T47D (cell line): Measurements from ENCODE around the gene RXRA.

ENCODE experiments used
- DNase-seq, 2 experiments: peaks; one replicate each; pipeline versions ENCODE4 v3.0.0 to v3.0.0-alpha.2; 2011 to 2012; ENCODE audit warnings: low read depth in 1 of 2, low spot score in 1 of 2
- JUND ChIP-seq: IDR thresholded peaks from 2 replicates; pipeline ENCODE4 v1.6.1; 2012; ENCODE audit warnings: low read depth
- in situ Hi-C: cut with HindIII; loops from 2 replicates; pipeline ENCODE4 v1.10.0; 2016; ENCODE audit warnings: low sequenced_read_pairs, low pct_unique_long_range_greater_than_20kb

The RXRA gene

DNA sequence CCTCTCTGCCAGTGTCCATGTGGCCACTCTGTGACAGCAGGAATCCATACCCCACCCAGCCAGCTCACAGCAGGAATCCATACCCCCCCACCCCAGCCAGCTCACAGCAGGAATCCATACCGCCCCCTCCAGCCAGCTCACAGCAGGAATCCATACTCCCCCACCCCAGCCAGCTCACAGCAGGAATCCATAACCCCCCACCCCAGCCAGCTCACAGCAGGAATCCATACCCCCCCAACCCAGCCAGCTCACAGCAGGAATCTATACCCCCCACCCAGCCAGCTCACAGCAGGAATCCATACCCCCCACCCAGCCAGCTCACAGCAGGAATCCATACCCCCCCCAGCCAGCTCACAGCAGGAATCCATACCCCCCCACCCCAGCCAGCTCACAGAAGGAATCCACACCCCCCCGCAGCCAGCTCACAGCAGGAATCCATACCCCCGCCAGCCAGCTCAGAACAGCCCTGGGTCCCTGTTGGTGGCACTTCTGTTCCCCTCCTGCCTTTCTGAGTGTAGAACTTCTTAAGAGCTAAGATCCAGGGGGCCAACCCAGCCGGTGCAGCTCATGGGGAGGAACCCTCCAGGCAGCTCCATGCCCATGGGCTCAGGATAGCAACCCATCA, 8.4 kb upstream of the RXRA start:
- DNase-seq: no peak
- in situ Hi-C loops: no loop called here
- TF ChIP-seq JUND: no peak

- no peak for TF ChIP-seq JUND
- no peak for DNase-seq
- in situ Hi-C loops: no loop called here
Observed at GRCh38 chr9:134318481-134318891, 7.8 kb upstream of the RXRA start.

- TF ChIP-seq JUND: no peak
- no peak for DNase-seq
- in situ Hi-C loops: no loop called here
Observed at GRCh38 chr9:134318941-134319305, 7.3 kb upstream of the RXRA start.

DNA sequence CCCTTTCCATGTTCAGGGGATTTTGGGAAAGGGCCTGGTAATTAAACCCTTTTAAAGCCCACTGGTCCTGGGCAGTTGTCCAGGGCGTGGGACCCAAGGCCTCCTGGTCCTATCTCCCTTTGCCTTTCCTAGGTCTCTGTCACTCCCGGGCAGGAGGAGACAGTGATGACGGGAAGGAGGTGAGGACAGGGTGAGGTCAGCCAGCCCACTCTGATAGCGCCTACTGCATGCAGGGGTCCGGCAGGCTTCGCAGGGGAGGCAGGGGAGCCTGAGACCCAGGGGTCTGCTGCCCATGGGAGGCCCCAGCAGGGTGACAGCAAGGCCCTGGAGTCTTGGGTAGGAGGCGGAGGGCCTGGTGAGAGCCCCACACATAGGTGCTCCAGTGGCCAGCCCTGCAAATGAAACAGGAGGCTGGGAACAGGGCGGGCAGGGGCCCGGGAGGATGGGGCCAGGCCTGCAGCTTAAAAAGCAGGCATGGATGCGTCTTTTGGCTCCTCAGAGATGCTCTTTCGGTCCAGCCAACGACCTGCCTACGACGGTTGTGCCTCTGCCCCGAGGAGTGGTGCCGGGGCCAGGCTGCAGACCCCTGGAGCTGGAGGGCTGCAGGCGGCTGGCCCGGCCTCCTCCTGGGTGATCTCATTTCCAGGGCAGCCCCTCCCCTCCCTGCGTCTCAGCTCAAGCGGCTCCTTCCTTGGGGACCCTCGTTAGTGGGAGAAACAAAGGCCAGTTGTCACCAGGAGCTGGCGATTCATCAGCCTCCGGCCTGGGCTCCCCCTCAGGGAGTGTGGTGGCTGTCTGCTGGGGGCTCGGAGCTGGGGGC, 6.7 kb upstream of the RXRA start:
- in situ Hi-C loops: no loop called here
- no peak for DNase-seq
- no peak for TF ChIP-seq JUND

GRCh38 chr9:134320126-134320867, 6.0 kb upstream of the RXRA start:
- no peak for DNase-seq
- in situ Hi-C loops: no loop called here
- no peak for TF ChIP-seq JUND

DNA sequence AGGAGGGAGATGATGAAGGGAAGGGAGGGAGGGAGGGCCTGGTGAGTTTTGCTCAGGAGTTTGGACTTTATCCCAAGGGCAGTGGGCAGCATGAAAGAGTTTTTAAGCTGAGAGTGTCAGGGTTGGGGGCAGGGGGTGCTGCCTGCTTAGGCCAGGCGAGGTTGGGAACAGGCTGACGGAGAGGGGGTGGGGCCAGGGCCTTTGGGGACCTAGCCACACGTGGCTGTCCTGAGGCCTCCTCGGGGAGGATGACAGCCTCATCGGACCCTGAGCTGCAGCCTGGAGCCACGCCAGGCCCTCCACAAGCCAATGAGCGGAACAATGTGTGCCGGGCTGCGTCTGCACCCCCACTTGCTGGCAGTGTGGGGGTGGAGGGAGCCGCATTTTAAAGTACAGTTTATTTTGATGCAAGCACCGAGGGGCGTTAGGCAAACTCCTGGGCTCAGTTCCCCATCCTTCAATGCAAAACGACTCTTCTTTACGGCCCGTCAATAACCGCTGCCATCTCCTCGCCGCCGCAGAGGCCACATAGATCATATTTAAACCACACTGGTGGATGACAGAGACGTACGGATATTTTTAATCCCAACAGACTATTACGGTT, 5.3 kb upstream of the RXRA start:
- in situ Hi-C loops: no loop called here
- DNase-seq: no peak
- no peak for TF ChIP-seq JUND

DNA sequence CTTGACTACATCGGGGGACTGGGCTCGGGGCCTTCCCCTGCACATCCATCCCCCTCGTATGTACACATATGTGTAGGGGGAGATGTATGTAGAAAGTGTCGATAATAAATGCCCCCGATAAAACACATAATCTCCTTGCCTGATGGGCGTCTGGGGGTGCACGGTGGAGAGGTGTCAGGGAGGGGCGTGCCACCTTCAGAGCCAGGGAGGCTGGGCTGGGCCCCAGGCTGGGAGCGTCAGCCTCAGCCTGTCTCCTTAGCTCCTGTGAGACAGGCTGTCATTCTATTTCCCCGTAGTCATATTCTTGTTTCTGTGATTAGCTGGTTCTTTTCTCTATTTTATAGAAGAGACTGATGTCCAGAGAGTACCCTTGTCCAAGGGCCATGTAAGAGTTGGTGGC, 4.7 kb upstream of the RXRA start:
- in situ Hi-C loops: no loop called here
- TF ChIP-seq JUND: no peak
- DNase-seq: no peak

- no peak for DNase-seq
- no peak for TF ChIP-seq JUND
- in situ Hi-C loops: no loop called here
Observed at GRCh38 chr9:134321946-134322741, 4.1 kb upstream of the RXRA start.

- in situ Hi-C loops: no loop called here
- no peak for TF ChIP-seq JUND
- DNase-seq: no peak
Observed at GRCh38 chr9:134322781-134323241, 3.4 kb upstream of the RXRA start.

DNA sequence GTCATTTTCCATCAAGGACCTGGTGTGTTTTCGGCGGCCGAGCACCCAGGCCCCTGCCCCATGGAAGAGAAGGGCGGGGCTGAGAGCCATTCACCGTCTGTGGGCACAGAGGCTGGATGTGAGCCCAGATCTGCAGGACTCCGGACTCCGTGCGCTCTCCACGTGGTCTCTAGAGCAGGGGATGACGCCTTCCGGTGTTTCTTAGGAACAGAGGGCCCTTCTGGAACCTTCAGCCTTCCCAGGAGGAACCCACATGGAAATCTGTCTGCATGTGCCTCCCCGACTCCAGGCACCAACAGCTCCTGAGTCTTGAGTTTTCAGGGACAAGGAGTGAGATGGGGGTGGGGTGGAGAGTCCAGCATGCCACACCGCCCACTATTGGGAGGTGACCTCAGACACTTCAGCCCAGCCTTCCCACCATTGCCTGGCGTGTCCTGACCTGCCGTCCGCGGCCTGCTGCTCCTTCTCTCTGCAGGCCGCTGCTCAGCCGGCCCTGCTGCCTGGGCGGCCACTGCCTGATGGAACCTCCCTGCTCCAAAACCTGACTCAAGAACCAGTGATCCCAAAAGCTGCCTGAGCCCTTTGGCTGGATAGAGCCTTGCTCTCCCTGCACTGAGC, 2.4 kb upstream of the RXRA start:
- in situ Hi-C loops: no loop called here
- TF ChIP-seq JUND: no peak

DNA sequence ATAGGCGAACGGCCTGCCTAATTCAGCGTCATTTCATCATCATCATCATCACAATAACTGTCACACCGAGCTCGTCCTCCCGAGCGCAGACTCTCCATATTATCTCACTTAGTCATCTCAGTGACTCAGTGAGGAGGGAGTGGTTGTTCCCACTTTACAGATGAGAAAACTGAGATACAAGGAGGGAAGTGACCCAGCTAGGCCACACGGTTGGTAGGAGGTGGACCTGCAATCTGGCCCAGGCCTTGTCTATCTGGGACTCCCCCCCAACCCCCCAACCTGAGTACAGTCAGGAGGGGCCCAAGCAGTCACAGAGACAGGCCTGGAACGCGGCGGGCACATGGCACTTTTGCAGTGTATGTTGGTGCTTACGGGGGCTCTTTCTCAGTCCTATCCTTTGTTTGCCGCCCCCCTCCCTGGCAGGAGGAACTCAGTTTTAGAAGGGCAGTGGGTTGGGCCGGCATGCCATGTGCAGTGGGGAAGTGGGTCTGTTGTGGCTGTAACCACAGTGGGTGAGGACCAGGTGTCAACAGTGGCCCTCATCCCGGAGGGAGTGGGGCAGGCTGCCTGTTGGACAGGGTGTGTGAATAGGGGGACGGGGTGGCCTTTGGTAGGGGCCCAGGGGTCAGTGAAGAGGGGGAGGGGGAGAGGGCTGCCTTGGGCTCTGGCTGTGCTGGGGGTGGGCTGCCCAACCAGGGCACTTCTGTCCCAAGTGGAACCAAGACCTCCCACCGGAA, 1.7 kb upstream of the RXRA start:
- TF ChIP-seq JUND: no peak
- in situ Hi-C loops: no loop called here
- no peak for DNase-seq

More for the DNA sequence above, 2.4 kb upstream of the RXRA start:
- peak; percentile 57 to 71 for DNase-seq
